H1 (cell line): ENCODE results near the gene UBD. TPM values are rescaled to one million over a fixed set of nuclear protein-coding genes. Genes with fewer than 3 reads are reported as not detected.

ENCODE experiments used
- CTCF ChIA-PET: fragments of 300-600 bp; sonication (Branson Sonifier 250); formaldehyde crosslinking; loops from one replicate; lab custom pipeline; 2021; ENCODE audit not compliant: partially characterized antibody; lab: Charles Lee
- POLR2A ChIA-PET: fragments of 300-600 bp; sonication (Branson Sonifier 250); formaldehyde crosslinking; loops from one replicate; lab custom pipeline; 2021; ENCODE audit warnings: inconsistent platforms; ENCODE audit not compliant: partially characterized antibody; lab: Charles Lee
- DNase-seq, 2 experiments: peaks; one replicate each; pipeline versions ENCODE4 v3.0.0 to v3.0.0-alpha.2; 2010 to 2022; ENCODE audit warnings: low spot score in 2 of 2, low read depth in 1 of 2, mixed read lengths in 1 of 2
- FAIRE-seq: peaks from 2 replicates; lab custom pipeline; 2011; peaks lifted over from hg19 to GRCh38; lab: Jason Lieb, UNC
- H2AFZ ChIP-seq: 2 replicates; pipeline ENCODE4 v1.8.1; 2012; ENCODE audit warnings: low read length, inconsistent platforms
- H2AK5ac ChIP-seq: 2 replicates; pipeline ENCODE4 v1.6.1; 2013; ENCODE audit warnings: low read depth, low read length
- H2BK120ac ChIP-seq: replicated peaks from 2 replicates; pipeline ENCODE3; 2013; ENCODE audit warnings: low read depth, low read length, inconsistent platforms
- H2BK12ac ChIP-seq: 2 replicates; pipeline ENCODE4 v1.6.1; 2013; ENCODE audit warnings: low read depth, low read length
- H2BK15ac ChIP-seq: 2 replicates; pipeline ENCODE4 v1.6.1; 2013; ENCODE audit warnings: low read length
- H2BK20ac ChIP-seq: 2 replicates; pipeline ENCODE4 v1.6.1; 2013; ENCODE audit warnings: low read length
- H2BK5ac ChIP-seq: 2 replicates; pipeline ENCODE4 v1.6.1; 2013; ENCODE audit warnings: low read depth, low read length
- H3K14ac ChIP-seq: 2 replicates; pipeline ENCODE4 v1.6.1; 2013; ENCODE audit warnings: inconsistent platforms; ENCODE audit not compliant: insufficient read length
- H3K18ac ChIP-seq: 2 replicates; pipeline ENCODE4 v1.6.1; 2013; ENCODE audit warnings: low read length; ENCODE audit errors: extremely low read depth
- H3K23ac ChIP-seq: 2 replicates; pipeline ENCODE4 v1.6.1; 2013; ENCODE audit warnings: inconsistent platforms; ENCODE audit not compliant: insufficient read length
- H3K23me2 ChIP-seq: 2 replicates; pipeline ENCODE4 v1.6.1; 2013; ENCODE audit warnings: low read depth, low read length
- H3K27ac ChIP-seq: 2 replicates; pipeline ENCODE4 v1.6.1; 2011; ENCODE audit warnings: low read depth, low read length, inconsistent platforms
- H3K27me3 ChIP-seq, 4 experiments: replicated peaks in 1 of 4; 1 replicate in 1 of 4; 2 replicates in 3 of 4; pipeline versions ENCODE4 v1.6.1 to v1.8.1; 2011 to 2013; ENCODE audit warnings: low read length in 3 of 4, mild to moderate bottlenecking in 3 of 4, inconsistent platforms in 2 of 4, mixed read lengths in 2 of 4, moderate library complexity in 1 of 4; ENCODE audit not compliant: control insufficient read depth in 3 of 4, insufficient read depth in 3 of 4; ENCODE audit errors: extremely low read depth in 1 of 4
- H3K36me3 ChIP-seq, 4 experiments: 2 replicates each; pipeline versions ENCODE4 v1.6.1 to v1.8.1; 2011 to 2013; ENCODE audit warnings: mild to moderate bottlenecking in 4 of 4, low read length in 3 of 4, moderate library complexity in 2 of 4, control low read depth in 1 of 4, inconsistent platforms in 1 of 4; ENCODE audit not compliant: insufficient read depth in 4 of 4, control insufficient read depth in 2 of 4
- H3K4ac ChIP-seq: replicated peaks from 2 replicates; pipeline ENCODE3; 2013; ENCODE audit warnings: low read length, low read depth, mixed read lengths, inconsistent platforms; ENCODE audit not compliant: insufficient read length
- H3K4me1 ChIP-seq, 4 experiments: replicated peaks in 1 of 4; 1 replicate in 1 of 4; 2 replicates in 3 of 4; pipeline versions ENCODE4 v1.6.1 to v1.8.1; 2011 to 2013; ENCODE audit warnings: low read length in 3 of 4, inconsistent platforms in 2 of 4, mixed read lengths in 1 of 4; ENCODE audit not compliant: insufficient read depth in 4 of 4, control insufficient read depth in 3 of 4
- H3K4me2 ChIP-seq, 2 experiments: 2 replicates each; pipeline versions ENCODE4 v1.6.1 to v1.8.1; 2011 to 2013; ENCODE audit warnings: low read depth in 2 of 2, low read length in 2 of 2, control low read depth in 1 of 2, inconsistent platforms in 1 of 2, mild to moderate bottlenecking in 1 of 2; ENCODE audit not compliant: insufficient read depth in 1 of 2
- H3K4me3 ChIP-seq, 4 experiments: fragments of 200-600, 300-600 bp in 1 of 4; sonication (generic), shearing (Covaris generic), sonication (Bioruptor Twin) in 1 of 4; 2 replicates each; pipeline versions ENCODE4 v1.5.1 to v1.8.1; 2011 to 2016; ENCODE audit warnings: low read length in 4 of 4, low read depth in 3 of 4, control low read depth in 2 of 4, inconsistent platforms in 2 of 4, mild to moderate bottlenecking in 2 of 4, mixed read lengths in 1 of 4, moderate library complexity in 1 of 4; ENCODE audit not compliant: insufficient read depth in 2 of 4; ENCODE audit errors: extremely low read depth in 1 of 4
- H3K56ac ChIP-seq: replicated peaks from 2 replicates; pipeline ENCODE3; 2013; ENCODE audit warnings: low read depth, mild to moderate bottlenecking, mixed read lengths, low read length, inconsistent platforms; ENCODE audit not compliant: insufficient read length
- H3K79me1 ChIP-seq: 2 replicates; pipeline ENCODE4 v1.6.1; 2013; ENCODE audit warnings: low read depth, low read length, control low read depth
- H3K79me2 ChIP-seq, 2 experiments: 2 replicates each; pipeline versions ENCODE4 v1.6.1 to v1.8.1; 2012 to 2013; ENCODE audit warnings: low read length in 2 of 2, mild to moderate bottlenecking in 2 of 2, inconsistent platforms in 1 of 2; ENCODE audit not compliant: insufficient read depth in 2 of 2, control insufficient read depth in 1 of 2
- H3K9ac ChIP-seq, 4 experiments: replicated peaks in 1 of 4; 1 replicate in 1 of 4; 2 replicates in 3 of 4; pipeline versions ENCODE4 v1.6.1 to v1.8.1; 2011 to 2013; ENCODE audit warnings: low read depth in 3 of 4, low read length in 3 of 4, control low read depth in 2 of 4, mild to moderate bottlenecking in 2 of 4, moderate library complexity in 2 of 4, inconsistent platforms in 1 of 4; ENCODE audit errors: extremely low read depth in 1 of 4
- H3K9me3 ChIP-seq, 2 experiments: 2 replicates each; pipeline versions ENCODE4 v1.6.1 to v1.8.1; 2012 to 2013; ENCODE audit warnings: mild to moderate bottlenecking in 2 of 2, moderate library complexity in 2 of 2, control low read depth in 1 of 2, inconsistent platforms in 1 of 2, low read depth in 1 of 2, low read length in 1 of 2, mixed read lengths in 1 of 2; ENCODE audit not compliant: insufficient read depth in 2 of 2
- H4K20me1 ChIP-seq, 2 experiments: replicated peaks in 1 of 2; 2 replicates each; pipeline versions ENCODE3 to v1.8.1; 2011 to 2013; ENCODE audit warnings: inconsistent platforms in 2 of 2, low read length in 2 of 2, mild to moderate bottlenecking in 1 of 2; ENCODE audit not compliant: insufficient read depth in 2 of 2, control insufficient read depth in 1 of 2
- H4K5ac ChIP-seq: 2 replicates; pipeline ENCODE4 v1.6.1; 2013; ENCODE audit warnings: low read length, low read depth, mixed read lengths, inconsistent platforms; ENCODE audit not compliant: insufficient read length
- H4K8ac ChIP-seq: 2 replicates; pipeline ENCODE4 v1.8.0; 2013; ENCODE audit warnings: mild to moderate bottlenecking, moderate library complexity, low read length, inconsistent platforms; ENCODE audit not compliant: insufficient read depth; ENCODE audit errors: extremely low read depth
- H4K91ac ChIP-seq: replicated peaks from 2 replicates; pipeline ENCODE3; 2013; ENCODE audit warnings: low read length, mixed read lengths, inconsistent platforms; ENCODE audit not compliant: insufficient read length
- ASH2L ChIP-seq: fragments of 200-600, 300-600 bp; sonication (generic); IDR thresholded peaks from one replicate; pipeline ENCODE4 v1.7.1; 2017; ENCODE audit warnings: low read length
- BRCA1 ChIP-seq: IDR thresholded peaks from 2 replicates; pipeline ENCODE4 v1.6.1; 2012; ENCODE audit warnings: low read depth, low read length, improper control_type of control experiment
- EGR1 ChIP-seq: IDR thresholded peaks from 2 replicates; pipeline ENCODE4 v1.6.1; 2011; ENCODE audit warnings: low read depth, low read length, borderline replicate concordance
- FOSL1 ChIP-seq: IDR thresholded peaks from 2 replicates; pipeline ENCODE4 v1.6.1; 2011; ENCODE audit warnings: mild to moderate bottlenecking, low read depth, low read length, moderate library complexity; ENCODE audit not compliant: insufficient read depth
- KDM5A ChIP-seq: fragments of 200-600 bp; IDR thresholded peaks from 2 replicates; pipeline ENCODE4 v1.7.1; 2012; ENCODE audit warnings: mild to moderate bottlenecking, low read length, inconsistent platforms, mixed read lengths
- MAFK ChIP-seq: IDR thresholded peaks from 2 replicates; pipeline ENCODE4 v1.6.1; 2012; ENCODE audit warnings: low read depth, mild to moderate bottlenecking, improper control_type of control experiment, low read length
- RNF2 ChIP-seq: fragments of 200-900, 300-1000 bp; sonication (generic); IDR thresholded peaks from 2 replicates; pipeline ENCODE4 v1.7.1; 2016; ENCODE audit warnings: borderline replicate concordance, low read depth, mild to moderate bottlenecking, antibody characterized with exemption, low read length; ENCODE audit not compliant: poor library complexity, severe bottlenecking; ENCODE audit errors: missing control alignments
- SIRT6 ChIP-seq: IDR thresholded peaks from one replicate; pipeline ENCODE4 v1.7.1; 2012; ENCODE audit warnings: low read length, inconsistent platforms
- SRF ChIP-seq: IDR thresholded peaks from 2 replicates; pipeline ENCODE4 v1.6.1; 2011; ENCODE audit warnings: mild to moderate bottlenecking, low read depth, low read length, moderate library complexity
- TAF1 ChIP-seq: IDR thresholded peaks from 2 replicates; pipeline ENCODE4 v1.6.1; 2011; ENCODE audit warnings: mild to moderate bottlenecking, low read depth, low read length
- WGBS, 2 experiments: shearing (Covaris generic) in 1 of 2; methylation state at CpG; one replicate each; pipeline versions ENCODE4 v1.1.6 to v1.1.7; 2013 to 2015; ENCODE audit warnings: low lambda C conversion rate in 2 of 2, mixed read lengths in 2 of 2, inconsistent platforms in 1 of 2, low coverage in 1 of 2, missing lambda C conversion rate in 1 of 2; ENCODE audit not compliant: insufficient replicate concordance in 2 of 2, insufficient coverage in 1 of 2, insufficient read length in 1 of 2; ENCODE audit errors: extremely low coverage in 1 of 2, missing lambda C conversion rate in 1 of 2; 5-methylcytosine and 5-hydroxymethylcytosine counted together
- polyA plus RNA-seq, 7 experiments: library from polyadenylated mRNA; depleted of rRNA in 3 of 7; stranded (reverse) in 5 of 7; unstranded in 2 of 7; fragments of >200 nt in 5 of 7; fragments of 200-250 nt in 2 of 7; gene quantifications; 1 replicate in 5 of 7; 2 replicates in 1 of 7; 4 replicates in 1 of 7; pipeline versions ENCODE4 v1.2.1 to v1.2.3, GENCODE V29; 2011 to 2013; ENCODE audit warnings: missing spikeins in 2 of 7, mixed read lengths in 2 of 7
- total RNA-seq: library from RNA; stranded (reverse); fragmentation: NEBNext Ultra II Directional; extraction: Animal tissue kit (Norgen Biotek cat#: 25700); gene quantifications from 2 replicates; pipeline ENCODE4 v1.2.1, GENCODE V29; 2021
- TF ChIP-seq, protein P1 (sequence below): IDR thresholded peaks from 2 replicates; pipeline ENCODE4 v1.6.1; 2012; ENCODE audit warnings: inconsistent platforms

Gene UBD
- total and polyA plus RNA-seq, 2 of the 8 experiments (the other 6 are each of a cell fraction or from before 2014, with no cell fraction given), result 0.23 TPM; not detected in 1

DNA sequence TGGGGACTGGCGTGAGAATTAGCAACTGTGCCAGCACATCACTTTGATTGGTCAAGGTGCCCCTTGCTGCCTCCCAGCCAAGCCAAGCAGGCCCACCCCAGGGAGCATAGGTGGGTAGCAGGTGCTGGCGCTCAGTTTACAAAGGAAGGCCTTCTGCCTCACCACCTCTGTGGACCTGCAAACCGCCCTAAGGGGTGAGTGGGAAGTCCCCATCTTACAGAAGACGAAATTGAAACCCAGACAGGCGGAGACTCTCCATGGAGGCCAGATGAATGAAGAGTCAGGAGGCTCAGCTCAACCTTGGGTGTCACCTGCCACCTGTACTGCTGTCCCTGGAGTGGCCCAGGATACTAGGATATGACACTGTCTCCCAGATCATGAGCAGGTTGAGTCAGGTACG, 50.3 kb downstream of the UBD start:
- no peak overlapping the region for H2BK5ac ChIP-seq
- TF ChIP-seq RNF2 (no peak), EGR1 (no peak), MAFK (no peak), FOSL1 (no peak), SIRT6 (no peak), ASH2L (no peak), SRF (no peak), TAF1 (no peak), KDM5A (no peak), BRCA1 (no peak)
- TF ChIP-seq, protein P1, sequence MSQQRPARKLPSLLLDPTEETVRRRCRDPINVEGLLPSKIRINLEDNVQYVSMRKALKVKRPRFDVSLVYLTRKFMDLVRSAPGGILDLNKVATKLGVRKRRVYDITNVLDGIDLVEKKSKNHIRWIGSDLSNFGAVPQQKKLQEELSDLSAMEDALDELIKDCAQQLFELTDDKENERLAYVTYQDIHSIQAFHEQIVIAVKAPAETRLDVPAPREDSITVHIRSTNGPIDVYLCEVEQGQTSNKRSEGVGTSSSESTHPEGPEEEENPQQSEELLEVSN, result no peak

More for the DNA sequence above, 50.3 kb downstream of the UBD start:
- H3K79me1 ChIP-seq, result no peaks in the 10 kb centered on the region; the same call in 1 of the 2 replicates
- H3K9me3 ChIP-seq, result no peaks in the 10 kb centered on the region
- H3K79me2 ChIP-seq, result no peaks in the 10 kb centered on the region
- no peak overlapping the region for H2BK20ac ChIP-seq
- POLR2A ChIA-PET, result no interaction called here
- 72% methylated on average over 6 of the region's 6 CpGs; no CpG with 5 or more reads in 1 of the 2 experiments for WGBS, 2 experiments
- H2AK5ac ChIP-seq, result no peak overlapping the region
- no peak overlapping the region for H2BK120ac ChIP-seq
- H3K4me1 ChIP-seq, result no peaks in the 10 kb centered on the region
- no peak overlapping the region for H3K4me2 ChIP-seq
- H3K56ac ChIP-seq, result no peak overlapping the region
- no peaks in the 10 kb centered on the region; a peak in 1 of 7 replicates for H3K27me3 ChIP-seq
- no peak overlapping the region for H4K5ac ChIP-seq
- no peak overlapping the region for H4K91ac ChIP-seq
- no peak overlapping the region for H3K4me3 ChIP-seq
- H3K23ac ChIP-seq, result no peak overlapping the region
- H3K23me2 ChIP-seq, result no peaks in the 10 kb centered on the region
- no peak overlapping the region for H2AFZ ChIP-seq
- H3K9ac ChIP-seq, result no peak overlapping the region
- no peak overlapping the region for H3K4ac ChIP-seq
- no peaks in the 10 kb centered on the region for H3K36me3 ChIP-seq
- no peak overlapping the region for H2BK15ac ChIP-seq
- H3K14ac ChIP-seq, result no peak overlapping the region
- no peak for FAIRE-seq
- H3K27ac ChIP-seq, result no peak overlapping the region
- CTCF ChIA-PET, result interaction anchor here (0.8 to 2.9 kb wide), 2 partner anchors 11 to 74 kb away, joined by 3 to 9 read pairs; no protein-coding TSS in a partner anchor
- no peak overlapping the region for H3K18ac ChIP-seq
- no peak overlapping the region for H2BK12ac ChIP-seq
- no peaks in the 10 kb centered on the region for H4K20me1 ChIP-seq
- peak in 1 of 2 experiments; percentile 23 for DNase-seq
- H4K8ac ChIP-seq, result no peak overlapping the region
